LNCaP clone FGC (cell line): ENCODE results near the gene MXI1.
A peak's percentile ranks its signal among the peaks of the same experiment; 100 is the strongest.

Experiments used
- DNase-seq: peaks from one replicate; pipeline ENCODE4 v3.0.0-alpha.2; 2011; ENCODE audit warnings: low read depth
- H3K4me3 ChIP-seq: 2 replicates; pipeline ENCODE4 v1.5.1; 2011; ENCODE audit warnings: mild to moderate bottlenecking, low read depth, low read length, control low read depth
- CTCF ChIP-seq: IDR thresholded peaks from 2 replicates; pipeline ENCODE4 v1.5.1; 2012; ENCODE audit warnings: mild to moderate bottlenecking; ENCODE audit not compliant: control insufficient read depth, insufficient read depth; ENCODE audit errors: extremely low read depth

MXI1 gene

GRCh38 chr10:110304394-110304779, 97.0 kb downstream of the MXI1 start:
- DNase-seq: no peak
- TF ChIP-seq CTCF: no peak
- H3K4me3 ChIP-seq: peak overlapping the region; percentile 67

DNA sequence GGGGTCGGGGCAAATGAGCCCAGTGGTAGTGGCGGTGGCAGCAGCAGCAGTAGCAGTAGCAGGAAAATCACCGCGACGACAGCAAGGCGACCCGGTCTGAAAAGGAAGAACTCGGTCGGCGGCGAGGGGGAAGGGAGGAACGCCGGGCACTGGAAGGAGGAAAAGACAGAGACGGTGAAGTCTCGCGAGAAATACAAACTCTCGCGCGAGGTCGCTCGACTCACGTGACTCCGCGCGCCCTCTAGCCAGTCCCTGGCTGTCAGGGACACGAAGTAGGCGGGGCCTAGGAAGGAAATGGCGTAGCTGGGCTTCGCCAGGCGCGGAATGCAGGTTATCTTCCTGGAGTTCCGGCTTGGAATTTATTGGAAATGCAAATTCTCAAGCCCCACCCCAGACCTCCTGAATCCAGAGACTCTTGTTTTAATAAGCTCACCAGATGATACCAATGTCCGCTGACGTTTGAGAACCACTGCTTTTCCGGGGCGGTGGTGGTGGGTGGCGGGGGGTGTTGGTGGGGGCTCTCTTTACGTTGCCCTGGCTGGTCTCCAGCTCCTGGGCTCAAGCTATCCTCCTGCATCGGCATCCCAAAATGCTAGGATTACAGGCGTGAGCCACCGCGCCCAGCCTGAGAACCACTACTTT, 97.5 kb downstream of the MXI1 start, which contains the start of gene SMNDC1:
Gene SMNDC1 (minus strand): TSS at position 141 of the 642 bp plus-strand sequence. CDS start 1,333 bp downstream, outside the sequence.
- DNase-seq: peak; percentile 97
- peak within 1 kb of the TSS; percentile 67 for H3K4me3 ChIP-seq
- TF ChIP-seq CTCF: no peak

GRCh38 chr10:110305767-110306451, 98.5 kb downstream of the MXI1 start:
- peak overlapping the region; percentile 67 for H3K4me3 ChIP-seq
- peak; percentile 52 for DNase-seq
- peak; percentile 72 for TF ChIP-seq CTCF

DNA sequence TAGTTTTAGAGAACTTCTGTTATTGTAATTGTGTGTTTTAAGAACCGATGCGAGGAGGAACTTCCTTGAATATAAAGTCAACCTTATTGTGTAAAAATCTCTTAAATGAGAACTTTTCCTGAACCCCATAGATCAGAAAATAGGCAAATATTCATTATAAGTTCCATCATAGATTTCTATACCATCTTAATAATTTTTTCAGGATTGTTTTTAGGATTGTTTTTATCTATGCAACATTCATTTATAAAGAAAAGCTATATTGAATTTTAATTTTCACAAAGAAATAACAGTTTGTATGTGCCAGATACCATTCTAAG, 99.0 kb downstream of the MXI1 start:
- TF ChIP-seq CTCF: no peak
- DNase-seq: no peak
- no peak overlapping the region for H3K4me3 ChIP-seq

DNA sequence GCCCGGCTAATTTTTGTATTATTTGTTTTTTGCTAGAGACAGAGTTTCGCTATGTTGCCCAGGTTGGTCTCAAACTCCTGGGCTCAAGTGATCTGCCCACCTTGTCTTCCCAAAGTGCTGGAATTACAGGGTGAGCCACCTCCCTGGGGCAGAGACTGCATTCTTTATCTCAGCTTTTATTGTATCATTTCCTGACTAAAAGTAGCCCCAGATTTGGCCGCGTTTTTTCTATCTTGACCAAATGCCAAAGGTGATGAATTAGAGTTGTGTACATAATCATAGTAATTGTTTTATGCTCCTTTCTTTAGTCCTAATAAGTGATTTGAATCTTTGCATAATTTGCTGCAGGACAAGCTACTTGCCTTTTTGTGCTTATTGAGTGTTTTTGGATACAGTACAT, 100.4 kb downstream of the MXI1 start:
- H3K4me3 ChIP-seq: no peak overlapping the region
- no peak for TF ChIP-seq CTCF
- DNase-seq: no peak

DNA sequence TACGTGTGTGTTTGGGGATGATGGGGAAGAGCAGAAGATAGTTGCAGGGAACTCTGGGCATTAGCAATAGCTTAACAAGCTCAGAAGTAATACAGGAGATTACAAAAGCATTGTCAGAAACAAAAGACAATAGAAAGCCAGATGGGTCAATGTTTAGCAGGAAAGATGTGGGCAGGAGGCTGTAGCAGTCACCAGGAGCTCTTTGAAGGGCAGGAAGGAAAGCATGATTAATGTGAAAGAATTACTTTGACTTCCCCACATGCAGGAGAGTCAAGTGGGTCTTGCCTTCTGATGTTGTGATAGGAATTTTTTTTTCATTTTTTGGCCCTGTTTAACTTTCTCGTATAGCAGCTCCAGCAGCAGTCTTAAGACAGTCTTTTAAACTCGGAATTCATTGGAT, 103.3 kb downstream of the MXI1 start:
- DNase-seq: no peak
- H3K4me3 ChIP-seq: no peak overlapping the region
- TF ChIP-seq CTCF: no peak
